Stimulated activated effector memory CD8-positive, alpha-beta T cell treated with anti-CD3 and anti-CD28 coated beads, Interleukin-12 subunit alpha, Interleukin-12 subunit beta, amount 100 ng/mL, for 72 hours (primary cell): ENCODE measurements around the gene DTNA.
"Not testable (repeated sequence)": the region's sequence is repeated elsewhere in the genome, so short reads cannot be mapped to it uniquely, and the experiment has no call there.

Source experiments
- ATAC-seq: fragments of 150-1000 bp; cut with Tn5 transposase; 2 replicates; pipeline ENCODE4 v1.10.0; 2021
- DNase-seq, 2 donors: peaks; one replicate each; pipeline ENCODE4 v3.0.0; 2021 to 2022; ENCODE audit warnings: low spot score in 2 of 2
- H3K27ac Mint-ChIP-seq: one replicate; pipeline ENCODE4 v1.8.0; 2022; ENCODE audit warnings: mild to moderate bottlenecking, mixed read lengths
- H3K36me3 Mint-ChIP-seq: one replicate; pipeline ENCODE4 v1.8.0; 2022; ENCODE audit warnings: mild to moderate bottlenecking, mixed read lengths
- H3K4me1 Mint-ChIP-seq: one replicate; pipeline ENCODE4 v1.8.0; 2022; ENCODE audit warnings: mixed read lengths
- H3K4me3 Mint-ChIP-seq: one replicate; pipeline ENCODE4 v1.8.0; 2022; ENCODE audit warnings: mild to moderate bottlenecking, mixed read lengths
- H3K9me3 Mint-ChIP-seq: one replicate; pipeline ENCODE4 v1.8.0; 2022; ENCODE audit warnings: mixed read lengths

The DTNA gene

GRCh38 chr18:34707670-34708069 is 2.4 kb upstream of the DTNA start:
- no peak overlapping the region for H3K27ac Mint-ChIP-seq
- H3K4me3 Mint-ChIP-seq, result no peak overlapping the region
- no peak for ATAC-seq
- H3K36me3 Mint-ChIP-seq, result no peaks in the 10 kb centered on the region
- no peaks in the 10 kb centered on the region for H3K4me1 Mint-ChIP-seq
- no peaks in the 10 kb centered on the region for H3K9me3 Mint-ChIP-seq
- DNase-seq, result no peak

GRCh38 chr18:34709104-34709503 is 994 bp upstream of the DTNA start:
- no peak overlapping the region for H3K4me3 Mint-ChIP-seq
- ATAC-seq, result no peak
- no peaks in the 10 kb centered on the region for H3K9me3 Mint-ChIP-seq
- H3K36me3 Mint-ChIP-seq, result no peaks in the 10 kb centered on the region
- no peaks in the 10 kb centered on the region for H3K4me1 Mint-ChIP-seq
- H3K27ac Mint-ChIP-seq, result no peak overlapping the region
- no peak for DNase-seq

GRCh38 chr18:34710458-34710914 is 388 bp downstream of the DTNA start:
- H3K4me1 Mint-ChIP-seq, result no peaks in the 10 kb centered on the region
- no peaks in the 10 kb centered on the region for H3K36me3 Mint-ChIP-seq
- H3K27ac Mint-ChIP-seq, result no peak overlapping the region
- H3K4me3 Mint-ChIP-seq, result no peak overlapping the region
- no peak for DNase-seq
- no peak for ATAC-seq
- H3K9me3 Mint-ChIP-seq, result no peaks in the 10 kb centered on the region

GRCh38 chr18:34710934-34711333 is 836 bp downstream of the DTNA start:
- Mint-ChIP-seq H3K4me3 (no peak overlapping the region), H3K36me3 (no peaks in the 10 kb centered on the region), H3K4me1 (no peaks in the 10 kb centered on the region), H3K27ac (no peak overlapping the region), H3K9me3 (no peaks in the 10 kb centered on the region)
- no peak for ATAC-seq
- no peak for DNase-seq

- H3K36me3 Mint-ChIP-seq, DNase-seq, ATAC-seq, H3K4me1 Mint-ChIP-seq, H3K4me3 Mint-ChIP-seq, H3K27ac Mint-ChIP-seq, H3K9me3 Mint-ChIP-seq: not testable (repeated sequence)
Observed at GRCh38 chr18:34716111-34716510, 6.0 kb downstream of the DTNA start.

GRCh38 chr18:34718610-34719009 is 8.5 kb downstream of the DTNA start:
- ATAC-seq, result no peak
- Mint-ChIP-seq H3K4me3 (no peak overlapping the region), H3K4me1 (no peaks in the 10 kb centered on the region), H3K9me3 (peaks cover 4% of the 10 kb centered on the region), H3K36me3 (no peaks in the 10 kb centered on the region), H3K27ac (no peak overlapping the region)
- DNase-seq, result no peak

- H3K4me3 Mint-ChIP-seq, result no peak overlapping the region
- DNase-seq, result no peak
- no peaks in the 10 kb centered on the region for H3K4me1 Mint-ChIP-seq
- no peak for ATAC-seq
- H3K27ac Mint-ChIP-seq, result no peak overlapping the region
- H3K9me3 Mint-ChIP-seq, result peaks cover 4% of the 10 kb centered on the region
- H3K36me3 Mint-ChIP-seq, result no peaks in the 10 kb centered on the region
Observed at GRCh38 chr18:34720220-34720619, 10.1 kb downstream of the DTNA start.

- no peak overlapping the region for H3K4me3 Mint-ChIP-seq
- H3K36me3 Mint-ChIP-seq, result no peaks in the 10 kb centered on the region
- no peak for DNase-seq
- no peak for ATAC-seq
- peaks cover 2% of the 10 kb centered on the region for H3K9me3 Mint-ChIP-seq
- H3K4me1 Mint-ChIP-seq, result no peaks in the 10 kb centered on the region
- no peak overlapping the region for H3K27ac Mint-ChIP-seq
Observed at GRCh38 chr18:34723143-34723542, 13.0 kb downstream of the DTNA start.

- not testable (repeated sequence) for ATAC-seq, DNase-seq, H3K4me1 Mint-ChIP-seq, H3K36me3 Mint-ChIP-seq, H3K9me3 Mint-ChIP-seq, H3K4me3 Mint-ChIP-seq, H3K27ac Mint-ChIP-seq
Observed at GRCh38 chr18:34725737-34726136, 15.6 kb downstream of the DTNA start.

GRCh38 chr18:34726286-34727004 is 16.3 kb downstream of the DTNA start:
- Mint-ChIP-seq H3K36me3 (no peaks in the 10 kb centered on the region), H3K27ac (no peak overlapping the region), H3K4me3 (no peak overlapping the region), H3K9me3 (peaks cover 2% of the 10 kb centered on the region), H3K4me1 (no peaks in the 10 kb centered on the region)
- ATAC-seq (peak; percentile 11), DNase-seq (no peak)

- H3K4me3 Mint-ChIP-seq, result no peak overlapping the region
- H3K36me3 Mint-ChIP-seq, result no peaks in the 10 kb centered on the region
- H3K4me1 Mint-ChIP-seq, result no peaks in the 10 kb centered on the region
- ATAC-seq (peak; percentile 26), DNase-seq (no peak)
- peaks cover 2% of the 10 kb centered on the region for H3K9me3 Mint-ChIP-seq
- no peak overlapping the region for H3K27ac Mint-ChIP-seq
Observed at GRCh38 chr18:34729264-34729663, 19.2 kb downstream of the DTNA start.

- peaks cover 2% of the 10 kb centered on the region for H3K9me3 Mint-ChIP-seq
- no peaks in the 10 kb centered on the region for H3K4me1 Mint-ChIP-seq
- H3K4me3 Mint-ChIP-seq, result no peak overlapping the region
- ATAC-seq, result no peak
- no peak for DNase-seq
- H3K27ac Mint-ChIP-seq, result no peak overlapping the region
- H3K36me3 Mint-ChIP-seq, result no peaks in the 10 kb centered on the region
Observed at GRCh38 chr18:34729740-34730355, 19.8 kb downstream of the DTNA start.

GRCh38 chr18:34730774-34731173 is 20.7 kb downstream of the DTNA start:
- Mint-ChIP-seq H3K4me1 (no peaks in the 10 kb centered on the region), H3K4me3 (no peak overlapping the region), H3K9me3 (peaks cover 2% of the 10 kb centered on the region), H3K27ac (no peak overlapping the region), H3K36me3 (no peaks in the 10 kb centered on the region)
- no peak for ATAC-seq
- DNase-seq, result no peak

- Mint-ChIP-seq H3K27ac (no peak overlapping the region), H3K4me1 (no peaks in the 10 kb centered on the region), H3K36me3 (no peaks in the 10 kb centered on the region), H3K9me3 (no peaks in the 10 kb centered on the region), H3K4me3 (no peak overlapping the region)
- no peak for ATAC-seq
- no peak for DNase-seq
Observed at GRCh38 chr18:34734056-34734455, 24.0 kb downstream of the DTNA start.

GRCh38 chr18:34734526-34734925 is 24.4 kb downstream of the DTNA start:
- ATAC-seq, DNase-seq, H3K4me1 Mint-ChIP-seq, H3K4me3 Mint-ChIP-seq, H3K36me3 Mint-ChIP-seq, H3K9me3 Mint-ChIP-seq, H3K27ac Mint-ChIP-seq: not testable (repeated sequence)

- ATAC-seq (no peak), DNase-seq (no peak)
- no peaks in the 10 kb centered on the region for H3K36me3 Mint-ChIP-seq
- H3K4me1 Mint-ChIP-seq, result no peaks in the 10 kb centered on the region
- no peak overlapping the region for H3K4me3 Mint-ChIP-seq
- no peaks in the 10 kb centered on the region for H3K9me3 Mint-ChIP-seq
- H3K27ac Mint-ChIP-seq, result no peak overlapping the region
Observed at GRCh38 chr18:34738175-34738894, 28.2 kb downstream of the DTNA start.
